Amniotic stem cell (primary cell): Measurements from ENCODE around the gene SKP2.
"Not testable (repeated sequence)": the region's sequence is repeated elsewhere in the genome, so short reads cannot be mapped to it uniquely, and the experiment has no call there.

Experiments
- DNase-seq: peaks from one replicate; lab custom pipeline; 2025; lab: John Stamatoyannopoulos, UW

SKP2 gene

DNA sequence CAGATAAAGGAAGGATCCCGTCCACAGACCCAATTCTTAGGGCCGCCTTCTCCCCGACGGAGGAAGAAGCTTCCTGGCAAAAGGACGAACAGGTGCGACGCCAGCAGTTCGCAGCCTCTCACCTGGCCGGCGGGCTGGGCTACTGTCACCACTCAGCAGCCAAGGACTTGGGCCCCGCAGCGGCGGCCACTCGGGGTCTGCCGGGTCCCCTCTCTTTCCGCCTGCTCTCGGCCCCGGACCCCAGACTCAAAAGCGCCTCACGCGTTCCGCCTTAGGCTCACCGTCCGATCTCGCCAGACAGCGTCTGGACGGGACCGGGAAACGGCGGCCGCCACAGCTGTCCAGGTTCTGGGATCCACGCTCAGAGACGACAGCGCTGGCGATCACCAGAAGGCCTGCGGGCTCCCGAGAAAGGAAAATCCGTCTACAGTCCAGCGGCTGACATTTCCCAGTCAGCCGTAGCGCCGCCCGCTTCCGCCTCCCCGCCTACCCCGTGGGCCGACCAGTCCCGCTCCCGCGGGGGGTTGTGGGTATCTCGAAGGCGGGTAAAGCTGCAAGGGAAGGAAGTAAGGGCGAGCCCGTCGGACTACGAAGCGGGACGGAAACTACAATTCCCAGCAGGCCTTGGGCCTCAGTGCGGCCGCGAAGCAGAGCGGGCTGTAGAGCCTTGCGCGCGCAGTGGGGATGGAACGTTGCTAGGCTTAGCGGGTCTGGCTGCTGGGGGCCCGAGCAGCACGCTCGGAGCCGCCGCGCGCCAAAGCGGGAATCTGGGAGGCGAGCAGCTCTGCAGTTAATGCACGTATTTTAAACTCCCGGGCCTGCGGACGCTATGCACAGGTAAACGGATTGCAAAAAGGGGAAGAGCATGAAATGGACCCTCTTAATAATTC is at the start of gene SKP2, which contains the start of gene LMBRD2:
Gene SKP2, plus strand, starts transcription at position 678 of the 890 bp plus-strand sequence. Its CDS starts 152 bp downstream, at position 830.
Gene LMBRD2, minus strand, starts transcription at position 454 of the 890 bp plus-strand sequence. CDS start 8,538 bp downstream, outside the sequence.
- DNase-seq = peak; percentile 94

DNA sequence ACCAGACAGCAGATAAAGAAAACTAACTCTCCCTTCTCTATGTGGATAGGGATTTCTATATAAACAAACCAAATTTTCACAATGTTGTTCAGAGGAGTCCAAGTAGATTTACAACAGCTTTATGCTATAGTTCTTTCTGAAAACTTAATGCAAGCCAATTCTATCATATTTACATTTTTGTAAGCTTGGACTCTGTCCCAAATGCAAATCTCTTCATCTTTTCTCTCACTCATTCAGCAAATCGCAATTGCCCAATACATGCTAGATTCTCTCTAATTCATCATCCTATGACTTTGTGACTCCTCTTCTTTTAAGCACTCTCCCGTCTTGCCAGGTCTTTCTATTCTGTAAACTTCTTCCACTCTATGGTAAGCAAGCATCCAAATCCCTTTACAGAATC is 46.1 kb upstream of the SKP2 start:
- DNase-seq = no peak

DNA sequence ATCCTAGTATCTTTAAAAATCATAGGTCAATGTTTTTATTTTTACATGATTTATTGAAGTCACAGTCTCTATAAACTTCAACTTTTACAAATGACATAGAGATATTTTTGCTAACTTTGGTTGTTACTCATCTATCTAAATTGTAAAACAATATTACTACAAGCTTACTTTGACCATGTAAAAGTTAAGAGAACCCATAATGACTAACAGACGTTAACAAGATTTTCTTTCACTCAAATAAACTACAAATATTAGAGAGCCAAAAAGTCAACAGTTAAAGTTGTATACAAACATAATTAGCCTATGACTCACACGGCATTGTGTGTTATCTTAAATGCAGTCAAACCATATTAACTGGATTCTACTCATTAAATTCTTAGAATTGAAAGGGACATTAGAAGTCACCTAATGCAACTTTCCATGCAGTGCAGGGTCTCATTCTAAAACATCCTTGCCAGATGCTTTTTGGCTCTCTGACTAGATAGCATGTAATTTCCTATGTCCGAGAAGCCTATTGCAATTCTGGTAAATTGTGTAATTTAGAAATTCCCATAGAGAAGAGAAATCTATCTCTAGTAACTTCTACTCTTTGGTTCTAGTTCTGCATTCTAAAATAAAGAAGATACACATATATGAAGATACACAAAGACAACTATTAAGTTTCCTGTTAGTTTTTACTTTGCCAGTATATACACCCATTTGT is 43.0 kb upstream of the SKP2 start:
- DNase-seq = no peak

DNA sequence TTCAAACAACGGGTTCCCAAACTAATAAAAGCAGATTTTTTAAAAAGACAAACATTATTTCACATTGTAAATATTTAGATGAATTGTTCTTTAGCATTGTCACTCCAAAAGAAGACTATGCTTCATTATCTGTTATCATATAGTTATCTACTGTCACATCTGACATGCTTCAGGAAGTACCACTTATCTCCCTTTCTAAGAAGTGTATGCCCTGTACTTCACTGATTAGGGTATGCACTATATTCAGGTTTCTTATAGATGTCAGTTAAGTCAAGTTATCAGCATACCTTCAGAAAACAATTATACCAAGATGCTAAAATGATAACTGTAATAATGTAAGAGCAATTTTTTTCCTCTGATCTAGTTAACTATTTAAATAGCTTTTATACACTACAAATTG is 40.7 kb upstream of the SKP2 start:
- DNase-seq = no peak

DNA sequence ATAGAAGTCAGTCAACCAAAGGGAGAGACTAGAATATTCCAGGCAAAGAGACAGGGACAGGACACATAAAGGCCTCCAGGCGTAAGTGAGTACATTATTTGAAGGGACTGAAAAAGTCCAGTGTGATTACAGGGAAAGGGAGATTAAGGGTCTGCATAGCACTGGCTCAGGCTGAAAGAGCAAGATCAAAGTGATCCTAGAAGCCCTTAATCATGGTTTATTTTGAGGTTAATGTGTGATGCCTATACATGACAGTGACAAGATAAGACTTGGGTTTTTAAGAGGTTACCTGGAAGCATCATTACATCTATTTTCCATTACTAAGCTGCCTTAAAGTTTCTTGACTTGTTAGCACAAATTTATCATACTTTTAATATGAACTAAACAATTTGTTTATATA is 26.0 kb upstream of the SKP2 start:
- no peak for DNase-seq

DNA sequence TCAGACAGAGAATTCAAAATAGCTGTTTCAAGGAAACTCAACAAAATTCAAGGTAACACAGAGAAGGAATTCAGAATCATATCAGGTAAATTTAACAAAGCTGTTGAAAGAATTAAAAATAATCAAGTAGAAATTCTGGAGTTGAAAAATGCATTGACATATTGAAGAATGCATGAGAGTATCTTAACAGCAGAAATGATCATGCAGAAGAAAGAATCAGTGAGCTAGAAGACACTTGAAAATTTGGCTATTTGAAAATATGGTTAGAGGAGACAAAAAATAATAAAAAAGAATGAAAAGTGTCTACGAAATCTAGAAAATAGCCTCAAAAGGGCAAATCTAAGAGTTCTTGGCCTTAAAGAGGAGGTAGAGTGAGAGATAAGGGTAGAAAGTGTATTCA is 23.1 kb upstream of the SKP2 start:
- DNase-seq = no peak

DNA sequence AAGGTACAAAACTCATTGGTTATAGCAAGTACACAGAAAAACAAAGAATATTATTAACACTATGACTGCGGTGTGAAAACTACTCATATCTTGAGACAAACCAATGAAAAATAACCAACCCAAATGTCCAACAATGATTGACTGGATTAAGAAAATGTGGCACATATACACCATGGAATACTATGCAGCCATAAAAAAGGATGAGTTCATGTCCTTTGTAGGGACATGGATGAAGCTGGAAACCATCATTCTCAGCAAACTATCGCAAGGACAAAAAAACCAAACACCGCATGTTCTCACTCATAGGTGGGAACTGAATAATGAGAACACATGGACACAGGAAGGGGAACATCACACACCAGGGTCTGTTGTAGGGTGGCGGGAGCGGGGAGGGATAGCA is 22.2 kb upstream of the SKP2 start:
- not testable (repeated sequence) for DNase-seq

DNA sequence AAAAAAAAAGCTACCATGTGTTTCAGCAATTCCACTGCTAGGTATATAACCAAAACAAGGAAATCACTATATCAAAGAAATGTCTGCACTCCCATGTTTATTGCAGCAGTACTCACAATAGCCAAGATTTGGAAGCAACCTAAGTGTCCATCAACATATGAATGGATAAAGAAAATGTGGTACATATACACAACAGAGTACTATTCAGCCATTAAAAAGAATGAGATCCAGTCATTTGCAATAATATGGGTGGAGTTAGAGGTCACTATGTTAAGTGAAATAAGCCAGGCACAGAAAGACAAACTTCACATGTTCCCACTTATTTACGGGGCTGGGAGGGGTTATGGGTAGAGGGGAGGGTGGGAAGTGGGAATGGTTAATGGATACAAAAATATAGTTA is 18.9 kb upstream of the SKP2 start:
- DNase-seq = not testable (repeated sequence)

DNA sequence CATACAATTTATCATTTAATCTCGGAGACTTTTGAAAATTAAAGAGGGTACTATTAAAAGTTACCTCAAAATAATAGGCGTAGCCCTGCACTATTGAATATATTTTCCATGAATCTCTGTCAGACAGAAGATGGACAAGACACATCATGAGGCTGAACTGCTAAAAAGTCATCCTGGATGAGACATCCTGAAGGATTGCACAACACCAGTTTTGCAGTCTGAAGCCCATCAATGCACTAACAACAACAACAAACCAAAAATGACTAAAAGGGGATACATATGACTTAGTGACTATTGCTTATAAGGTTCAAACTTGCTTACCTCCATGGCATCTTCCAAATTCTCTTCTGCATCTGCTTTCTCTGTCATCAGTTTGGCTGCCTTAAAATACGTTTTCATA is 15.9 kb upstream of the SKP2 start:
- DNase-seq = no peak

DNA sequence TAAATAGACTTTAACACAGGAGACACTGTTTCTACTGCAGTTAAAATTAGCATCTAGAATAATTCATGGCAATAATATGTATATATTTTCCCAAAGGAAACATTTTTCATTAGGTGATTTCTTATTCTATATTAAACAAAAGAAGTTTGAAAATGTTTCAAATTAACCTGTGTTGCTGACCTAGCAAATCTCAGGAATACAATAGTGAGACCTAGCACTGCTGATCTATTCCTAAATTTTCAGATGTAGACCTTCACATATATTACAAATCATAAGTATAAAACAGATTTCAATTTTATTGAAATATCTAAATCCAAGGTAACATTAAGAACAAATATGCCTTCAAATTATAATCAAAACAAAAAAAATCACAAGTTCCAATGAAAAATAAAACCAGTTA is 15.3 kb upstream of the SKP2 start:
- no peak for DNase-seq

DNA sequence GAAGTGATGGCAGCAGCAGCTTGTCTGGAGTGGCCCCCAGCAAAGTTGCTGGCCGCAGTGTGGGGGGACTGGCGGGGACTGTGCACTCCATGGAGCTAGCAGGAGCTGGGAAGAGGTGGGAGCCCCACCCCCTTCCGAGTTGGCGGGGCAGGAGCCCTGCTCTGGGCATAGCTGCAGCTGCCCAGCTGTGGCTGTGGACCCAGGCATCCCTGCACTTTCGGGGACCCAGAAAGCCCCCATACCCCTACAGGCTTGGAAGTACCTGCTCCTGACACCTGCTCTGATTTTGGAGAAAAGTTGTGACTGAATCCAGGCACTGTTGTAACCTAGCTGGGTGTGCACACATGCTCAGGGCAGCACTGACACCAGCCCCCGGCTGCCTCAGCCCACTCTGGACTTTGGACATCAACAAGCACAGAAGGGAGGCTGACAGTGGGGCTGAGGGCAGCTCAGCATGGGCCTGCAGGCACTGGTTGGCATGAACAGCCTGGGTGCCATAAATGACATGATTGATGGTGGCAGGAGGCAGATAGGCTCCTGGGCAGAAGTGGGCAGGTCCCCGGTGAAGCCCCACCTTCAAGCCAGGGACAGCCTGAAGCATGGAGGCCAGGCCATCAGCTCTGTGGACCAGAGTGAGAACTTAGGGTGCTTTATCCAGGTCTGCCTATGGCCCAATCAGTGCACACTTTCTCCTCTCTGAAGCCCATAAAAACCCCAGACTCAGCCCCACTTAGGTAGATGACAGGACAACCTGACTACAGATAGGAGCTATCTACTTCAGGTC is 12.8 kb upstream of the SKP2 start:
- no peak for DNase-seq

DNA sequence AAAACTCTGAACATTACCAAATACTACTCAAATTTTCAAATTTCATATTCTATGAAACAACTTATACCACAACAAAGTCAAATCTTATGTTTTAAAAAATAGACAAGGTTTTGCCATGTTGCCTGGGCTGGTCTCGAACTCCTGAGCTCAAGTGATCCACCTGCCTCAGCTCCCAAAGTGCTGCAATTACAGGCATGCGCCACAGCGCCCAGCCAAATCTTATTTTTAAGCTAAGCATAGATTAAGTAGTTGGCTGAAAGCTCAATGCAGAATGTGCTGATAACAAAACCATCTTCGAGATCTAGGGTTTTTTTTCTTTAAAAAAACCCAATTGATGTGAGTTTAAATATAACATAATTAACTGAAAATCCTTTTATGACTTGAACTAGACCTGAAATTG is 6.6 kb upstream of the SKP2 start:
- no peak for DNase-seq

DNA sequence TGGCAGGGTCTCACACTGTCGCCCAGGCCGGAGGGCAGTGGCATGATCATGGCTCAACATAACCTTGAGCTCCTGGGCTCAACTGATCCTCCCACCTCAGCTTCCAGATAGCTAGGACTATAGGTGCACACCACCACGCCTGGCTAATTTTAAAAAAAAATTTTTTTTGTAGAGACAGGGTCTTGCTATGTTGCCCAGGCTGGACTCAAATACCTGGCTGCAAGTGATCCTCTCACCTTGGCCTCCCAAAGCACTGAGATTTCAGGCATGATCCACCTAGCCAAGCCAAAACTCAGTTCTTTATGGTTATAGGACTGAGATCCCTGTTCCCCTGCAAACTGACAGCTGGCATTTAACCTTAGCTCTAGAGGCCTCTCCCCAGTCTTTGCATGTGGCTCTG is 5.5 kb upstream of the SKP2 start:
- no peak for DNase-seq

DNA sequence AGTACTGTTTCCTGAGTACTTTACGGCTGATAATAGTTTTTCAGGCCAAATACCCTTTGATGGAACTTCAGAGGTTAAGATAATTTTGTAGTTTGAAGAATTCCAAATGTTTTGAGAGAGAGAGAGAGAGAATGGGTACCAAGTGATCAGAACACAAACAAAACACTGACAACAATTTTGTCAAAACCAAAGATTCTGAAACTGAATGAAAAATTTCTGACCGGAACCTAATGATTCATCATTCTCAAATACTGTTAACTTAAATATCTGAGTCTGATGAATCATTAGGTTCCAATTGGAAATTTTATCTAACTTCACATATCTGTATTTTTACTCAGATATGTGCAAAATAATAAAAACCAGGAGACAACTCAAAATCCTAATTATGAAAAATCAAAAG is 4.2 kb upstream of the SKP2 start:
- no peak for DNase-seq

DNA sequence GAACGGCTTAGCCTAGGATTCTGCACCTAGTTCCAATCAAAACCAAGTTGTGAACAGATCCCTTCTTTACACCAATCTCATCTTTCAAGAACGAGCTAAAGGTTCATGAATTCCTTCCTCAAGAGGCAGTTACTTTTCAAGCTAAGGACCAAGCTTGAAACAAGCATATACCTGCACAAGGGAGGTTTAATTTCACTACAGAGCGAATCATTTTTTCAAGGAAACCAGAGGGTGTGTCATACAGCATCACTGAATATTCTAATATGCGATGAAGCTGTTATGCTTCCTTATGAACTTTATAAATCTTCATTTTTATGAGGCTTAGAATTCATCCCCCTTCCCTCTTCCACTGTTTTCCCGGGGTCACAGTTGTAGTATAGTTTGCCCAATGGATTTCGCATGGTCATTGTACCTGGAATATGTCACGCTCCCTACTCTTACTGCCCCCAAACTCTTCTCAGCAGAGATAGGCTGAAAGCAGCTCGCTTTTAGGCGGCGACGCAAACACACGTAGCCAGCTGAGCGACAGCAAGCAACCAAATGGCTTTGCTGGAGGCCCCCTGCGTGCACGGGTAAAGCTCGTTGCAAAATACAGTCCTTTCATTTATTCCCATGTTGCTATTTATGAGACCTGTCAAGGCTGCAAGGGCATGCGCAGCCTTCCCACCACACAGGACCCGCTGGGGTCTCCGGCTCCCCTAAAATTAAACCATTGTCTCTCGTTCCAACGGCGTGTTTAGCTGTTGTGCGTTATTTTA is 1.1 kb upstream of the SKP2 start:
- DNase-seq = peak; percentile 11

DNA sequence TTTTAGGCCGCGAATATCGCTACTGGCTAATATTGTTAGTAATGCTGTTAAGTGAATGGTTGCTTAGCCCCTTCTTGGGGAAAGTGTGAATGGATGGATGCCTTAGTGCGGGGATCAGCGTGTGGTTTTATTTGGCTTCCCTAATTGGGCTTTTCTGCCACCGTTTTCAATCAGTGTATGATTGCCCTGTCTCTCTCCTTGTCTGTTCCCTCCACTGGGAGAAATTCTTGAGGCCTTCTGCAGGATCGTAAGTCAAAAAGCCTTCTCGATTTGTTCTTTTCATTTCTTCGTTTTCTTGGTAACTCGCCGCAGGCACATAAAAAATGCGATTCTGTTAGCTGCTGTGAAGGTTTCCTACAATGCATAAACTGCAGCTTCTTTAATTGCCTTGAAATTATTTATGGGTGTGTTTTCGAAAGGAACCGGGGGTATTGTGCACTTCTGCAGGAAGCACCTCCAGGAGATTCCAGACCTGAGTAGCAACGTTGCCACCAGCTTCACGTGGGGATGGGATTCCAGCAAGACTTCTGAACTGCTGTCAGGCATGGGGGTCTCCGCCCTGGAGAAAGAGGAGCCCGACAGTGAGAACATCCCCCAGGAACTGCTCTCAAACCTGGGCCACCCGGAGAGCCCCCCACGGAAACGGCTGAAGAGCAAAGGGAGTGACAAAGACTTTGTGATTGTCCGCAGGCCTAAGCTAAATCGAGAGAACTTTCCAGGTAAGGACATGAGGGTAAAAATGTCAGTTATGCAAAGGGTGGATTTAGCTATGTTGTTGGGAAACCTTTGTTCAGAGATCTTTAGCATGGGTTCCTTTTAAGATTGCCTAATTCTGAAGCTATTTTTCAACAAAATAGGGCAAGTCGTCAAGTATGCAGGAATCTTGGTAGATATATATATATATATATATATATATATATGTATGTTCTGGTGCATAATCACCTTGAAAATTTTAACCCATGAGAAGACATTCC is 700 bp downstream of the SKP2 start:
- no peak for DNase-seq

DNA sequence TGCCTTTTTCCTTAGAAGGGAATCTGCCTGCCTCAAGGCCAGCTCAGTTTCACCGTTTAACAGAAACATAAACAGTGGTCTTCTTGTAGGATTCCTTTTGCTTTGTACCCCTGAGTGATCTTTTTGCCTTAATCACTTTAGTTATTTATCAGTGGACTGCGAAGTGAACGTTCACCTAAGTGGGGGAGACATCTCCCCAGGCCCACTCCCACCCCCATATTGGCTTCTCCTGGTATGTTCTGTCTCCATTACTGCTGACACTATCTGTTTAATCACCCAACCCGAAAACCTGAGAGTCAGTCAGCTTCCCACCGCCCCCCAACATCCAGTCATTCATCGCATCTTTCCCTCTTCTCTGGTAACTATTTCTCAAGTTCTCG is 1.4 kb downstream of the SKP2 start:
- no peak for DNase-seq

DNA sequence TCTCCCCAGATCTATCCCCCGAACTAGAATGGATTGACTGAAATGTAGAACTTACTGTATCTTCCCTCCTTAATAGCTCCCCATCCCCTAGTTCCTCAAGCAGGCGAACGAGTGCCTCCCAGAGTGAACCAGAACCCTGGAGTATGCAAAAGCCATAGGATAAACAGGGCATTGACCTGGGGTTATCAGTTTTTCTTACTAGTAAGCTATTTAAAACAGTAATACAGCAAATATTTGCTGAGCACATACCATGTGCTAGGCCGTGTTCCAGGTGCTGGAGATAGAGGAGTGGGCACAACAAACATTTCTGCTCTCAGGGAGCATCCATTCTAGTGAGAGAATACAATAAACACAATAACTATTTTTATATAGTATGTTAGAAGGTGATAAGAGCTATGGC is 1.8 kb downstream of the SKP2 start:
- DNase-seq = no peak

DNA sequence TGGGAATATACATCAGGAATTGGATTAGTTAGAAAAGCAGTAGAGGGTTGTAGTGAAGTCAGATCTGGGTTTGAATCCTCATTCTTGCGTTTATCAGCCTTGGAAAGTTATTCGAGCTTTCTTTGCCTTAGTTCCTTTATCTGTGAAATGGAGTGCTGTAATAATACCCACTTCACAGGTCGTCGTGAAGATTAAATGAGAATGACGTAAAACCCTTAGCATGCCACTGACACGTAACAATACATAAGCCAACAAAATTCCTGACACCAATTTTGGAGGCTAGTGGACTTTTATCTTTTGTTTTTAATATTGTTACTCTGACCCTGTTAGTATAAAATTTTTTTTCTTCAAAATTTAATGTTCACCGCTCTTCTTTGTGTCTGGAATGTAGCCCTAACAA is 3.4 kb downstream of the SKP2 start:
- no peak for DNase-seq

DNA sequence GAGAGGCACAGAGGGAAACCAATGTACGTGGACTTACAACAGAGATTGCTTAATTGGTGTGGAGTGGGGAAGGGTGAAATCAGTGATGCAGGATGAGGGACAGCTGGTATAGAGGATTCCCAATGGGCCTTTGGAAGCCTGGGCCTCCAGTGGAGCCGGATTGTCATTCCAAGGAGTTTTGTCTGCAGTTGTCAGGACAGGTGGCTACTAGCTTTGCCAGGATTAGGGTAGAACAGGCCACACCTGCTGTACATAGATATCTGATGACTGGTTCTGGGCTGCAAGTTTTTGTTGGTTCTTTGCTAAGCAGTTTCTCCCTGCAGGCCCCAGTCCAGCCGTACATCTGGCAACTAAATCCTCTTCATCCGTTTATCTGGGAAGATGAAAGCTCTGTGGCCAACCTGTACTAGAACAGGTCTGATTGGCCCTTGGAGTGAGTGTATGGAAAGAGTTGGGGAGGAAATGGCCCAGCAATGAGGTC is 4.2 kb downstream of the SKP2 start:
- no peak for DNase-seq
